Measurements from ENCODE around the gene CAPN6. TPM values are rescaled to one million over a fixed set of nuclear protein-coding genes. Genes with fewer than 3 reads are reported as not detected.

CAPN6 gene
- total RNA-seq, 2 donors from 2014 or later = 0.14 to 0.63 TPM

GRCh38 chrX:111216293-111216801 lies 53.9 kb downstream of the CAPN6 start:
- TF ChIP-seq CTCF (IDR thresholded peaks at IDR 0.05) = no peak

GRCh38 chrX:111207851-111208250 lies 62.4 kb downstream of the CAPN6 start:
- ATAC-seq (ENCODE audit: insufficient number of reproducible peaks, low FRiP score, low read depth) (no peak), DNase-seq (ENCODE audit: low spot score) (no peak)
- Histone ChIP-seq H3K9me3 (no peaks in the 10 kb centered on the region), H3K27me3 (replicated peaks; ENCODE audit: insufficient read depth) (no peaks in the 10 kb centered on the region), H3K4me3 (no peak overlapping the region), H3K36me3 (no peaks in the 10 kb centered on the region), H3K4me1 (ENCODE audit: control insufficient read depth in 1 of 2, low read depth in 2 of 2) (peaks cover 0 to 12% of the 10 kb centered on the region in 2 donors), H3K27ac (no peak overlapping the region)
- no peak for TF ChIP-seq CTCF (IDR thresholded peaks at IDR 0.05)

More at GRCh38 chrX:111216293-111216801, 53.9 kb downstream of the CAPN6 start:
- Histone ChIP-seq H3K4me3 (no peak overlapping the region), H3K4me1 (ENCODE audit: control insufficient read depth in 1 of 2, low read depth in 2 of 2) (no peaks in the 10 kb centered on the region), H3K36me3 (no peaks in the 10 kb centered on the region), H3K9me3 (no peaks in the 10 kb centered on the region), H3K27me3 (replicated peaks; ENCODE audit: insufficient read depth) (no peaks in the 10 kb centered on the region), H3K27ac (no peak overlapping the region)
- ATAC-seq (ENCODE audit: insufficient number of reproducible peaks, low FRiP score, low read depth) (no peak), DNase-seq (ENCODE audit: low spot score) (no peak)

GRCh38 chrX:111200327-111200726 lies 70.0 kb downstream of the CAPN6 start:
- no peaks in the 10 kb centered on the region for H3K9me3 ChIP-seq
- no peak for TF ChIP-seq CTCF (IDR thresholded peaks at IDR 0.05)
- no peak overlapping the region for H3K4me3 ChIP-seq
- H3K27me3 ChIP-seq (replicated peaks; ENCODE audit: insufficient read depth) = no peaks in the 10 kb centered on the region
- H3K4me1 ChIP-seq (ENCODE audit: control insufficient read depth in 1 of 2, low read depth in 2 of 2) = peaks cover 0 to 22% of the 10 kb centered on the region in 2 donors
- ATAC-seq (ENCODE audit: insufficient number of reproducible peaks, low FRiP score, low read depth) (no peak), DNase-seq (ENCODE audit: low spot score) (no peak)
- H3K36me3 ChIP-seq = no peaks in the 10 kb centered on the region
- H3K27ac ChIP-seq = peak overlapping the region in 1 of 2 donors; percentile 71

GRCh38 chrX:111199505-111199904 lies 70.8 kb downstream of the CAPN6 start:
- no peaks in the 10 kb centered on the region for H3K36me3 ChIP-seq
- no peak for ATAC-seq (ENCODE audit: insufficient number of reproducible peaks, low FRiP score, low read depth)
- TF ChIP-seq CTCF (IDR thresholded peaks at IDR 0.05) = no peak
- H3K4me1 ChIP-seq (ENCODE audit: control insufficient read depth in 1 of 2, low read depth in 2 of 2) = peaks cover 0 to 22% of the 10 kb centered on the region in 2 donors
- H3K4me3 ChIP-seq = no peak overlapping the region
- DNase-seq (ENCODE audit: low spot score) = no peak
- H3K27me3 ChIP-seq (replicated peaks; ENCODE audit: insufficient read depth) = no peaks in the 10 kb centered on the region
- H3K9me3 ChIP-seq = no peaks in the 10 kb centered on the region
- no peak overlapping the region for H3K27ac ChIP-seq

Other genes starting within 250 kb of the CAPN6 start
- gene PAK3, start 174.3 kb downstream of the CAPN6 start, total RNA-seq = 10 to 100 TPM in 1 of 2 donors, 1 to 10 TPM in 1; 7.1 to 11.6 TPM
- gene DCX, start 141.7 kb upstream of the CAPN6 start, total RNA-seq = not detected
- not detected for gene SERTM2, start 241.2 kb upstream of the CAPN6 start, total RNA-seq

Measured in thoracic aorta (tissue), 2 donors.